K562 (cell line): ENCODE data around the gene GMDS. TPM values are rescaled to one million over a fixed set of nuclear protein-coding genes. Genes with fewer than 3 reads are reported as not detected.

Experiments
- AFF4 ChIP-seq: sonication (generic); formaldehyde crosslinking; IDR thresholded peaks from 2 replicates; pipeline ENCODE4 v1.8.0; 2023; ENCODE audit warnings: mild to moderate bottlenecking, missing genetic modification reagents
- CREM ChIP-seq: IDR thresholded peaks from 2 replicates; pipeline ENCODE4 v1.6.1; 2014; ENCODE audit warnings: antibody characterized with exemption, low read depth
- DDX20 ChIP-seq: fragments of 450-650 bp; IDR thresholded peaks from 2 replicates; pipeline ENCODE4 v1.6.1; 2016; ENCODE audit warnings: missing genetic modification characterization, low read depth, mild to moderate bottlenecking, missing compliant biosample characterization, moderate library complexity
- HOXB6 ChIP-seq: fragments of 250-450 bp; sonication (Bioruptor Pico); IDR thresholded peaks from 2 replicates; pipeline ENCODE4 v1.5.1; 2022; ENCODE audit warnings: mild to moderate bottlenecking, borderline replicate concordance
- ID3 ChIP-seq, 2 experiments: fragments of 250-450 bp in 1 of 2; fragments of 450-650 bp in 1 of 2; sonication (Bioruptor Pico) in 1 of 2; IDR thresholded peaks; 2 replicates each; pipeline versions ENCODE4 v1.6.1 to v1.8.0; 2016 to 2021; ENCODE audit warnings: mild to moderate bottlenecking in 2 of 2, moderate library complexity in 2 of 2, missing compliant biosample characterization in 1 of 2, missing genetic modification characterization in 1 of 2
- KDM5B ChIP-seq: fragments of 200-600 bp; sonication (generic); IDR thresholded peaks from 2 replicates; pipeline ENCODE4 v1.6.1; 2012; ENCODE audit warnings: low read depth, mild to moderate bottlenecking, moderate library complexity, low read length, control low read depth, inconsistent platforms; ENCODE audit not compliant: insufficient replicate concordance
- L3MBTL2 ChIP-seq: fragments of 450-650 bp; IDR thresholded peaks from 2 replicates; pipeline ENCODE4 v1.6.1; 2016; ENCODE audit warnings: mild to moderate bottlenecking, moderate library complexity
- NCOA6 ChIP-seq: fragments of 450-650 bp; IDR thresholded peaks from 2 replicates; pipeline ENCODE4 v1.6.1; 2017; ENCODE audit warnings: mild to moderate bottlenecking
- PHB2 ChIP-seq: fragments of 450-650 bp; IDR thresholded peaks from 2 replicates; pipeline ENCODE4 v1.6.1; 2017; ENCODE audit warnings: low read depth
- POLR3A ChIP-seq: IDR thresholded peaks from 2 replicates; pipeline ENCODE4 v1.6.1; 2011; ENCODE audit warnings: borderline replicate concordance, mild to moderate bottlenecking, moderate library complexity; ENCODE audit not compliant: insufficient read length, insufficient read depth; ENCODE audit errors: extremely low read depth
- PTTG1 ChIP-seq: fragments of 450-650 bp; IDR thresholded peaks from 2 replicates; pipeline ENCODE4 v1.6.1; 2016; ENCODE audit warnings: low read depth, mild to moderate bottlenecking, missing genetic modification characterization, missing compliant biosample characterization
- RAD51 ChIP-seq: fragments of 450-650 bp; IDR thresholded peaks from 2 replicates; pipeline ENCODE4 v1.7.1; 2016; ENCODE audit warnings: low read depth, mild to moderate bottlenecking, borderline replicate concordance
- RB1 ChIP-seq: fragments of 450-650 bp; IDR thresholded peaks from 2 replicates; pipeline ENCODE4 v1.6.1; 2017; ENCODE audit warnings: low read depth, mild to moderate bottlenecking
- RFX1 ChIP-seq: fragments of 450-650 bp; IDR thresholded peaks from 2 replicates; pipeline ENCODE4 v1.6.1; 2016; ENCODE audit warnings: mild to moderate bottlenecking, moderate library complexity
- SMAD4 ChIP-seq: fragments of 250-450 bp; sonication (Bioruptor Pico); conservative IDR thresholded peaks from 2 replicates; pipeline ENCODE4 v1.8.0; 2021; ENCODE audit warnings: inconsistent platforms, mild to moderate bottlenecking, moderate library complexity
- SREBF2 ChIP-seq: sonication (generic); formaldehyde crosslinking; IDR thresholded peaks from 2 replicates; pipeline ENCODE4 v1.4.0; 2020; ENCODE audit warnings: mild to moderate bottlenecking, missing genetic modification reagents
- YY1 ChIP-seq, 3 experiments: IDR thresholded peaks; 2 replicates each; pipeline ENCODE4 v1.6.1; 2011; ENCODE audit warnings: low read length in 2 of 3, mild to moderate bottlenecking in 2 of 3, moderate library complexity in 2 of 3, borderline replicate concordance in 1 of 3, control low read depth in 1 of 3, low read depth in 1 of 3; ENCODE audit not compliant: insufficient read depth in 3 of 3, insufficient replicate concordance in 2 of 3, control insufficient read depth in 1 of 3, insufficient read length in 1 of 3; ENCODE audit errors: extremely low read depth in 1 of 3
- polyA plus RNA-seq, 8 experiments: library from polyadenylated mRNA; depleted of rRNA in 4 of 8; stranded (reverse) in 5 of 8; unstranded in 3 of 8; fragments of >200 nt; fragmentation: Nextera tagmentation in 2 of 8; fragmentation: Illumina TruSeq in 1 of 8; extraction: Ambion mirVana in 2 of 8; extraction: Trizol in 1 of 8; gene quantifications; 2 replicates each; pipeline versions ENCODE4 v1.2.1 to v1.2.3, GENCODE V29; 2011 to 2014; ENCODE audit warnings: inconsistent platforms in 1 of 8, missing spikeins in 1 of 8
- total RNA-seq, 7 experiments: library from RNA; depleted of rRNA in 6 of 7; stranded (reverse); fragments of >200 nt in 6 of 7; fragmentation: Illumina TruSeq in 2 of 7; extraction: Trizol in 2 of 7; gene quantifications; 2 replicates each; pipeline versions ENCODE4 v1.2.1 to v1.2.3, GENCODE V29; 2011 to 2021; ENCODE audit warnings: low replicate concordance in 1 of 7
- TF ChIP-seq, protein P1 (sequence below): fragments of 450-650 bp; formaldehyde crosslinking; IDR thresholded peaks from 2 replicates; pipeline ENCODE4 v1.4.0; 2020; ENCODE audit warnings: mild to moderate bottlenecking, moderate library complexity
- TF ChIP-seq, protein P2 (sequence below): sonication (generic); formaldehyde crosslinking; IDR thresholded peaks from 2 replicates; pipeline ENCODE4 v1.8.1; 2023; ENCODE audit warnings: mild to moderate bottlenecking, missing genetic modification reagents, moderate library complexity

The GMDS gene
- total and polyA plus RNA-seq, 9 of the 15 experiments (the other 6 are each of a cell fraction or from before 2014, with no cell fraction given), result 0.48 to 31.8 (median 13.4) TPM

- TF ChIP-seq RB1 (peak; percentile 77; the same call in 1 of the 2 replicates), RFX1 (no peak), PHB2 (no peak), AFF4 (CRISPR knock-in tag) (no peak), SMAD4 (peak; percentile 36; the same call in 1 of the 2 replicates), PTTG1 (tag) (no peak), CREM (0 out of 2 replicates have a peak, but pooled peaks have one; percentile 16), KDM5B (no peak), L3MBTL2 (no peak), SREBF2 (CRISPR knock-in tag) (no peak), POLR3A (no peak), NCOA6 (no peak), YY1 (IDR thresholded peaks at IDR 0.05; ENCODE audit: borderline replicate concordance in 1 of 3, control insufficient read depth in 1 of 3, extremely low read depth in 1 of 3, insufficient read depth in 3 of 3, insufficient read length in 1 of 3, insufficient replicate concordance in 2 of 3, low read depth in 1 of 3, low read length in 2 of 3) (peak in 1 of 3 experiments; percentile 51), HOXB6 (CRISPR knock-in tag) (no peak), RAD51 (no peak), ID3 (CRISPR knock-in tag; IDR thresholded peaks at IDR 0.05) (no peak), ID3 (tag; IDR thresholded peaks at IDR 0.05) (0 out of 2 replicates have a peak, but pooled peaks have one; percentile 37), DDX20 (tag) (no peak)
- TF ChIP-seq, protein P1, sequence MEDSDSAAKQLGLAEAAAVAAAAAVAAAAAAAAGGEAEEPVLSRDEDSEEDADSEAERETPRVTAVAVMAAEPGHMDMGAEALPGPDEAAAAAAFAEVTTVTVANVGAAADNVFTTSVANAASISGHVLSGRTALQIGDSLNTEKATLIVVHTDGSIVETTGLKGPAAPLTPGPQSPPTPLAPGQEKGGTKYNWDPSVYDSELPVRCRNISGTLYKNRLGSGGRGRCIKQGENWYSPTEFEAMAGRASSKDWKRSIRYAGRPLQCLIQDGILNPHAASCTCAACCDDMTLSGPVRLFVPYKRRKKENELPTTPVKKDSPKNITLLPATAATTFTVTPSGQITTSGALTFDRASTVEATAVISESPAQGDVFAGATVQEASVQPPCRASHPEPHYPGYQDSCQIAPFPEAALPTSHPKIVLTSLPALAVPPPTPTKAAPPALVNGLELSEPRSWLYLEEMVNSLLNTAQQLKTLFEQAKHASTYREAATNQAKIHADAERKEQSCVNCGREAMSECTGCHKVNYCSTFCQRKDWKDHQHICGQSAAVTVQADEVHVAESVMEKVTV (CRISPR knock-in tag), result peak; percentile 94
- TF ChIP-seq, protein P2, sequence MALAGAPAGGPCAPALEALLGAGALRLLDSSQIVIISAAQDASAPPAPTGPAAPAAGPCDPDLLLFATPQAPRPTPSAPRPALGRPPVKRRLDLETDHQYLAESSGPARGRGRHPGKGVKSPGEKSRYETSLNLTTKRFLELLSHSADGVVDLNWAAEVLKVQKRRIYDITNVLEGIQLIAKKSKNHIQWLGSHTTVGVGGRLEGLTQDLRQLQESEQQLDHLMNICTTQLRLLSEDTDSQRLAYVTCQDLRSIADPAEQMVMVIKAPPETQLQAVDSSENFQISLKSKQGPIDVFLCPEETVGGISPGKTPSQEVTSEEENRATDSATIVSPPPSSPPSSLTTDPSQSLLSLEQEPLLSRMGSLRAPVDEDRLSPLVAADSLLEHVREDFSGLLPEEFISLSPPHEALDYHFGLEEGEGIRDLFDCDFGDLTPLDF (CRISPR knock-in tag), result peak; percentile 32; the same call in 1 of the 2 replicates
These were observed 641.0 kb downstream of the GMDS start (continued) for GRCh38 chr6:1604158-1605003.
